PC-9 (cell line): ENCODE results near the gene ITM2B.

ENCODE experiments used
- CTCF ChIP-seq: fragments of 200-600 bp; sonication (generic); conservative IDR thresholded peaks from 2 replicates; pipeline ENCODE4 v1.6.1; 2017; ENCODE audit warnings: mixed run types, antibody characterized with exemption, mild to moderate bottlenecking, moderate library complexity
- EZH2 ChIP-seq: fragments of 200-600 bp; sonication (generic); IDR thresholded peaks from 2 replicates; pipeline ENCODE4 v1.8.0; 2017; ENCODE audit warnings: antibody characterized with exemption, low read depth

GRCh38 chr13:48236528-48237353 is 3.7 kb downstream of the ITM2B start:
- TF ChIP-seq CTCF (no peak), EZH2 (no peak)
